H1 (cell line): ENCODE results near the gene BRS3. TPM values are rescaled to one million over a fixed set of nuclear protein-coding genes. Genes with fewer than 3 reads are reported as not detected.

Source experiments
- CTCF ChIA-PET: fragments of 300-600 bp; sonication (Branson Sonifier 250); formaldehyde crosslinking; loops from one replicate; lab custom pipeline; 2021; ENCODE audit not compliant: partially characterized antibody; lab: Charles Lee
- POLR2A ChIA-PET: fragments of 300-600 bp; sonication (Branson Sonifier 250); formaldehyde crosslinking; loops from one replicate; lab custom pipeline; 2021; ENCODE audit warnings: inconsistent platforms; ENCODE audit not compliant: partially characterized antibody; lab: Charles Lee
- DNase-seq, 2 experiments: peaks; one replicate each; pipeline versions ENCODE4 v3.0.0 to v3.0.0-alpha.2; 2010 to 2022; ENCODE audit warnings: low spot score in 2 of 2, low read depth in 1 of 2, mixed read lengths in 1 of 2
- FAIRE-seq: peaks from 2 replicates; lab custom pipeline; 2011; peaks lifted over from hg19 to GRCh38; lab: Jason Lieb, UNC
- H2AFZ ChIP-seq: 2 replicates; pipeline ENCODE4 v1.8.1; 2012; ENCODE audit warnings: low read length, inconsistent platforms
- H2AK5ac ChIP-seq: 2 replicates; pipeline ENCODE4 v1.6.1; 2013; ENCODE audit warnings: low read depth, low read length
- H2BK120ac ChIP-seq: replicated peaks from 2 replicates; pipeline ENCODE3; 2013; ENCODE audit warnings: low read depth, low read length, inconsistent platforms
- H2BK12ac ChIP-seq: 2 replicates; pipeline ENCODE4 v1.6.1; 2013; ENCODE audit warnings: low read depth, low read length
- H2BK15ac ChIP-seq: 2 replicates; pipeline ENCODE4 v1.6.1; 2013; ENCODE audit warnings: low read length
- H2BK20ac ChIP-seq: 2 replicates; pipeline ENCODE4 v1.6.1; 2013; ENCODE audit warnings: low read length
- H2BK5ac ChIP-seq: 2 replicates; pipeline ENCODE4 v1.6.1; 2013; ENCODE audit warnings: low read depth, low read length
- H3K14ac ChIP-seq: 2 replicates; pipeline ENCODE4 v1.6.1; 2013; ENCODE audit warnings: inconsistent platforms; ENCODE audit not compliant: insufficient read length
- H3K18ac ChIP-seq: 2 replicates; pipeline ENCODE4 v1.6.1; 2013; ENCODE audit warnings: low read length; ENCODE audit errors: extremely low read depth
- H3K23ac ChIP-seq: 2 replicates; pipeline ENCODE4 v1.6.1; 2013; ENCODE audit warnings: inconsistent platforms; ENCODE audit not compliant: insufficient read length
- H3K23me2 ChIP-seq: 2 replicates; pipeline ENCODE4 v1.6.1; 2013; ENCODE audit warnings: low read depth, low read length
- H3K27ac ChIP-seq: 2 replicates; pipeline ENCODE4 v1.6.1; 2011; ENCODE audit warnings: low read depth, low read length, inconsistent platforms
- H3K27me3 ChIP-seq, 4 experiments: replicated peaks in 1 of 4; 1 replicate in 1 of 4; 2 replicates in 3 of 4; pipeline versions ENCODE4 v1.6.1 to v1.8.1; 2011 to 2013; ENCODE audit warnings: low read length in 3 of 4, mild to moderate bottlenecking in 3 of 4, inconsistent platforms in 2 of 4, mixed read lengths in 2 of 4, moderate library complexity in 1 of 4; ENCODE audit not compliant: control insufficient read depth in 3 of 4, insufficient read depth in 3 of 4; ENCODE audit errors: extremely low read depth in 1 of 4
- H3K36me3 ChIP-seq, 4 experiments: 2 replicates each; pipeline versions ENCODE4 v1.6.1 to v1.8.1; 2011 to 2013; ENCODE audit warnings: mild to moderate bottlenecking in 4 of 4, low read length in 3 of 4, moderate library complexity in 2 of 4, control low read depth in 1 of 4, inconsistent platforms in 1 of 4; ENCODE audit not compliant: insufficient read depth in 4 of 4, control insufficient read depth in 2 of 4
- H3K4ac ChIP-seq: replicated peaks from 2 replicates; pipeline ENCODE3; 2013; ENCODE audit warnings: low read length, low read depth, mixed read lengths, inconsistent platforms; ENCODE audit not compliant: insufficient read length
- H3K4me1 ChIP-seq, 4 experiments: replicated peaks in 1 of 4; 1 replicate in 1 of 4; 2 replicates in 3 of 4; pipeline versions ENCODE4 v1.6.1 to v1.8.1; 2011 to 2013; ENCODE audit warnings: low read length in 3 of 4, inconsistent platforms in 2 of 4, mixed read lengths in 1 of 4; ENCODE audit not compliant: insufficient read depth in 4 of 4, control insufficient read depth in 3 of 4
- H3K4me2 ChIP-seq, 2 experiments: 2 replicates each; pipeline versions ENCODE4 v1.6.1 to v1.8.1; 2011 to 2013; ENCODE audit warnings: low read depth in 2 of 2, low read length in 2 of 2, control low read depth in 1 of 2, inconsistent platforms in 1 of 2, mild to moderate bottlenecking in 1 of 2; ENCODE audit not compliant: insufficient read depth in 1 of 2
- H3K4me3 ChIP-seq, 4 experiments: fragments of 200-600, 300-600 bp in 1 of 4; sonication (generic), shearing (Covaris generic), sonication (Bioruptor Twin) in 1 of 4; 2 replicates each; pipeline versions ENCODE4 v1.5.1 to v1.8.1; 2011 to 2016; ENCODE audit warnings: low read length in 4 of 4, low read depth in 3 of 4, control low read depth in 2 of 4, inconsistent platforms in 2 of 4, mild to moderate bottlenecking in 2 of 4, mixed read lengths in 1 of 4, moderate library complexity in 1 of 4; ENCODE audit not compliant: insufficient read depth in 2 of 4; ENCODE audit errors: extremely low read depth in 1 of 4
- H3K56ac ChIP-seq: replicated peaks from 2 replicates; pipeline ENCODE3; 2013; ENCODE audit warnings: low read depth, mild to moderate bottlenecking, mixed read lengths, low read length, inconsistent platforms; ENCODE audit not compliant: insufficient read length
- H3K79me1 ChIP-seq: 2 replicates; pipeline ENCODE4 v1.6.1; 2013; ENCODE audit warnings: low read depth, low read length, control low read depth
- H3K79me2 ChIP-seq, 2 experiments: 2 replicates each; pipeline versions ENCODE4 v1.6.1 to v1.8.1; 2012 to 2013; ENCODE audit warnings: low read length in 2 of 2, mild to moderate bottlenecking in 2 of 2, inconsistent platforms in 1 of 2; ENCODE audit not compliant: insufficient read depth in 2 of 2, control insufficient read depth in 1 of 2
- H3K9ac ChIP-seq, 4 experiments: replicated peaks in 1 of 4; 1 replicate in 1 of 4; 2 replicates in 3 of 4; pipeline versions ENCODE4 v1.6.1 to v1.8.1; 2011 to 2013; ENCODE audit warnings: low read depth in 3 of 4, low read length in 3 of 4, control low read depth in 2 of 4, mild to moderate bottlenecking in 2 of 4, moderate library complexity in 2 of 4, inconsistent platforms in 1 of 4; ENCODE audit errors: extremely low read depth in 1 of 4
- H3K9me3 ChIP-seq, 2 experiments: 2 replicates each; pipeline versions ENCODE4 v1.6.1 to v1.8.1; 2012 to 2013; ENCODE audit warnings: mild to moderate bottlenecking in 2 of 2, moderate library complexity in 2 of 2, control low read depth in 1 of 2, inconsistent platforms in 1 of 2, low read depth in 1 of 2, low read length in 1 of 2, mixed read lengths in 1 of 2; ENCODE audit not compliant: insufficient read depth in 2 of 2
- H4K20me1 ChIP-seq, 2 experiments: replicated peaks in 1 of 2; 2 replicates each; pipeline versions ENCODE3 to v1.8.1; 2011 to 2013; ENCODE audit warnings: inconsistent platforms in 2 of 2, low read length in 2 of 2, mild to moderate bottlenecking in 1 of 2; ENCODE audit not compliant: insufficient read depth in 2 of 2, control insufficient read depth in 1 of 2
- H4K5ac ChIP-seq: 2 replicates; pipeline ENCODE4 v1.6.1; 2013; ENCODE audit warnings: low read length, low read depth, mixed read lengths, inconsistent platforms; ENCODE audit not compliant: insufficient read length
- H4K8ac ChIP-seq: 2 replicates; pipeline ENCODE4 v1.8.0; 2013; ENCODE audit warnings: mild to moderate bottlenecking, moderate library complexity, low read length, inconsistent platforms; ENCODE audit not compliant: insufficient read depth; ENCODE audit errors: extremely low read depth
- H4K91ac ChIP-seq: replicated peaks from 2 replicates; pipeline ENCODE3; 2013; ENCODE audit warnings: low read length, mixed read lengths, inconsistent platforms; ENCODE audit not compliant: insufficient read length
- EZH2 ChIP-seq: fragments of 200-600 bp; sonication (generic); IDR thresholded peaks from 2 replicates; pipeline ENCODE4 v1.7.1; 2012; ENCODE audit warnings: low read depth, mild to moderate bottlenecking, moderate library complexity, low read length, inconsistent platforms; ENCODE audit not compliant: severe bottlenecking
- GTF2F1 ChIP-seq: IDR thresholded peaks from 2 replicates; pipeline ENCODE4 v1.6.1; 2012; ENCODE audit warnings: low read depth, low read length, improper control_type of control experiment, borderline replicate concordance
- JUN ChIP-seq: IDR thresholded peaks from 2 replicates; pipeline ENCODE4 v1.6.1; 2011; ENCODE audit warnings: low read depth, mild to moderate bottlenecking, improper control_type of control experiment, low read length
- KDM5A ChIP-seq: fragments of 200-600 bp; IDR thresholded peaks from 2 replicates; pipeline ENCODE4 v1.7.1; 2012; ENCODE audit warnings: mild to moderate bottlenecking, low read length, inconsistent platforms, mixed read lengths
- POLR2AphosphoS5 ChIP-seq: IDR thresholded peaks from 2 replicates; pipeline ENCODE4 v1.6.1; 2011; ENCODE audit warnings: low read depth, low read length
- RAD21 ChIP-seq, 2 experiments: IDR thresholded peaks in 1 of 2; conservative IDR thresholded peaks in 1 of 2; 2 replicates each; pipeline ENCODE4 v1.6.1; 2011; ENCODE audit warnings: low read depth in 2 of 2, low read length in 2 of 2, improper control_type of control experiment in 1 of 2, inconsistent platforms in 1 of 2, mild to moderate bottlenecking in 1 of 2, moderate library complexity in 1 of 2
- RNF2 ChIP-seq: fragments of 200-900, 300-1000 bp; sonication (generic); IDR thresholded peaks from 2 replicates; pipeline ENCODE4 v1.7.1; 2016; ENCODE audit warnings: borderline replicate concordance, low read depth, mild to moderate bottlenecking, antibody characterized with exemption, low read length; ENCODE audit not compliant: poor library complexity, severe bottlenecking; ENCODE audit errors: missing control alignments
- SUZ12 ChIP-seq: fragments of 200-600 bp; sonication (generic); IDR thresholded peaks from 2 replicates; pipeline ENCODE4 v1.6.1; 2012; ENCODE audit warnings: mild to moderate bottlenecking, inconsistent platforms, low read length, moderate library complexity, mixed read lengths
- TBP ChIP-seq: IDR thresholded peaks from 2 replicates; pipeline ENCODE4 v1.6.1; 2011; ENCODE audit warnings: low read depth, low read length, improper control_type of control experiment
- YY1 ChIP-seq: IDR thresholded peaks from 2 replicates; pipeline ENCODE4 v1.6.1; 2011; ENCODE audit warnings: low read depth, mild to moderate bottlenecking, low read length
- polyA plus RNA-seq, 7 experiments: library from polyadenylated mRNA; depleted of rRNA in 3 of 7; stranded (reverse) in 5 of 7; unstranded in 2 of 7; fragments of >200 nt in 5 of 7; fragments of 200-250 nt in 2 of 7; gene quantifications; 1 replicate in 5 of 7; 2 replicates in 1 of 7; 4 replicates in 1 of 7; pipeline versions ENCODE4 v1.2.1 to v1.2.3, GENCODE V29; 2011 to 2013; ENCODE audit warnings: missing spikeins in 2 of 7, mixed read lengths in 2 of 7
- total RNA-seq: library from RNA; stranded (reverse); fragmentation: NEBNext Ultra II Directional; extraction: Animal tissue kit (Norgen Biotek cat#: 25700); gene quantifications from 2 replicates; pipeline ENCODE4 v1.2.1, GENCODE V29; 2021
- TF ChIP-seq, protein P1 (sequence below), 3 experiments: IDR thresholded peaks; 1 replicate in 2 of 3; 2 replicates in 1 of 3; pipeline versions ENCODE4 v1.5.1 to v1.6.1; 2011; ENCODE audit warnings: low read length in 3 of 3, mild to moderate bottlenecking in 3 of 3, inconsistent platforms in 2 of 3, low read depth in 1 of 3, moderate library complexity in 1 of 3; ENCODE audit not compliant: insufficient read depth in 1 of 3; ENCODE audit errors: control extremely low read depth in 1 of 3
- TF ChIP-seq, protein P2 (sequence below): IDR thresholded peaks from 2 replicates; pipeline ENCODE4 v1.6.1; 2011; ENCODE audit warnings: low read depth, mild to moderate bottlenecking, low read length; ENCODE audit not compliant: insufficient read depth

BRS3 gene
- total and polyA plus RNA-seq, 2 of the 8 experiments (the other 6 are each of a cell fraction or from before 2014, with no cell fraction given) = not detected

DNA sequence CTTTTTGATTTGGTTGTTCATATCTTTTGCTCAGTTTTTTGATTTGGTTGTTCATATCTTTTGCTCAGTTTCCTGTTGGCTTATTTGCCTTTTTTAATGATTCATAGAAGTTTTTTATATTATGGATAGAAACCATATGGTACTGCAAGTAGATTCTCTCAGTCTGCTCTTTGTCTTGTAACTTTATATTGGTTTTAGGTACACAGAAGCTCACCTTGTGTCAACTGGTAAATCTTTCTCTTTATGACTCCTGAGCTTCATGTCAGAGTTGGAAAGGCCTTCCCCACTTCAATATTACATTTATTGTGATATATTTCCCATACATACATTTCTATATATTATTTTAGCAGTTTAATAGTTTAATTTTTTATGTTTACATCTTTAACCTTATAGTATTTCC, 36.0 kb downstream of the BRS3 start:
- Histone ChIP-seq H3K14ac (no peak overlapping the region), H3K27me3 (no peaks in the 10 kb centered on the region), H2BK12ac (no peak overlapping the region), H2BK20ac (no peak overlapping the region), H2BK15ac (no peak overlapping the region), H3K4me3 (no peak overlapping the region), H3K4me2 (no peak overlapping the region), H3K79me2 (no peaks in the 10 kb centered on the region), H3K79me1 (no peaks in the 10 kb centered on the region), H3K27ac (no peak overlapping the region), H4K8ac (no peak overlapping the region), H2BK120ac (no peak overlapping the region), H3K56ac (no peak overlapping the region), H4K91ac (no peak overlapping the region), H3K9ac (no peak overlapping the region), H3K23me2 (no peaks in the 10 kb centered on the region), H3K23ac (no peak overlapping the region), H2AK5ac (no peak overlapping the region), H3K18ac (no peak overlapping the region), H3K4me1 (no peaks in the 10 kb centered on the region), H2BK5ac (no peak overlapping the region), H4K20me1 (no peaks in the 10 kb centered on the region), H3K9me3 (no peaks in the 10 kb centered on the region), H2AFZ (no peak overlapping the region), H3K36me3 (no peaks in the 10 kb centered on the region), H3K4ac (no peak overlapping the region), H4K5ac (no peak overlapping the region)
- ChIA-PET CTCF (no interaction called here), POLR2A (no interaction called here)
- no peak for DNase-seq
- no peak for FAIRE-seq
- TF ChIP-seq, protein P1, sequence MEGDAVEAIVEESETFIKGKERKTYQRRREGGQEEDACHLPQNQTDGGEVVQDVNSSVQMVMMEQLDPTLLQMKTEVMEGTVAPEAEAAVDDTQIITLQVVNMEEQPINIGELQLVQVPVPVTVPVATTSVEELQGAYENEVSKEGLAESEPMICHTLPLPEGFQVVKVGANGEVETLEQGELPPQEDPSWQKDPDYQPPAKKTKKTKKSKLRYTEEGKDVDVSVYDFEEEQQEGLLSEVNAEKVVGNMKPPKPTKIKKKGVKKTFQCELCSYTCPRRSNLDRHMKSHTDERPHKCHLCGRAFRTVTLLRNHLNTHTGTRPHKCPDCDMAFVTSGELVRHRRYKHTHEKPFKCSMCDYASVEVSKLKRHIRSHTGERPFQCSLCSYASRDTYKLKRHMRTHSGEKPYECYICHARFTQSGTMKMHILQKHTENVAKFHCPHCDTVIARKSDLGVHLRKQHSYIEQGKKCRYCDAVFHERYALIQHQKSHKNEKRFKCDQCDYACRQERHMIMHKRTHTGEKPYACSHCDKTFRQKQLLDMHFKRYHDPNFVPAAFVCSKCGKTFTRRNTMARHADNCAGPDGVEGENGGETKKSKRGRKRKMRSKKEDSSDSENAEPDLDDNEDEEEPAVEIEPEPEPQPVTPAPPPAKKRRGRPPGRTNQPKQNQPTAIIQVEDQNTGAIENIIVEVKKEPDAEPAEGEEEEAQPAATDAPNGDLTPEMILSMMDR (IDR thresholded peaks at IDR 0.05; ENCODE audit: control extremely low read depth in 1 of 3, insufficient read depth in 1 of 3, low read depth in 1 of 3, low read length in 3 of 3) = no peak
- TF ChIP-seq EZH2 = no peak
- TF ChIP-seq TBP = no peak
- TF ChIP-seq RNF2 = no peak
- TF ChIP-seq RAD21 (IDR thresholded peaks at IDR 0.05 in 1 of 2, conservative IDR thresholded peaks at IDR 0.05 in 1 of 2; ENCODE audit: low read depth in 2 of 2, low read length in 2 of 2) = no peak
- TF ChIP-seq GTF2F1 = no peak
- TF ChIP-seq, protein P2, sequence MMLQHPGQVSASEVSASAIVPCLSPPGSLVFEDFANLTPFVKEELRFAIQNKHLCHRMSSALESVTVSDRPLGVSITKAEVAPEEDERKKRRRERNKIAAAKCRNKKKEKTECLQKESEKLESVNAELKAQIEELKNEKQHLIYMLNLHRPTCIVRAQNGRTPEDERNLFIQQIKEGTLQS = no peak
- TF ChIP-seq POLR2AphosphoS5 = no peak
- TF ChIP-seq SUZ12 = no peak
- no peak for TF ChIP-seq YY1
- TF ChIP-seq JUN = no peak
- no peak for TF ChIP-seq KDM5A
